Measurements from ENCODE around the gene OTOP3.

The OTOP3 gene

GRCh38 chr17:74947041-74947754, 11.5 kb downstream of the OTOP3 start:
- no peaks in the 10 kb centered on the region for H3K4me1 Mint-ChIP-seq
- H3K4me3 Mint-ChIP-seq, result no peak overlapping the region
- H3K27ac Mint-ChIP-seq, result no peak overlapping the region
- H3K9me3 Mint-ChIP-seq, result no peaks in the 10 kb centered on the region
- no peak for DNase-seq (ENCODE audit: low spot score in 2 of 2)
- no peaks in the 10 kb centered on the region for H3K36me3 Mint-ChIP-seq
- no peak for ATAC-seq

- H3K4me1 Mint-ChIP-seq, result no peaks in the 10 kb centered on the region
- H3K36me3 Mint-ChIP-seq, result no peaks in the 10 kb centered on the region
- ATAC-seq, result peak; percentile 16
- no peak overlapping the region for H3K27ac Mint-ChIP-seq
- H3K9me3 Mint-ChIP-seq, result no peaks in the 10 kb centered on the region
- H3K4me3 Mint-ChIP-seq, result no peak overlapping the region
- DNase-seq (ENCODE audit: low spot score in 2 of 2), result no peak
These were observed 13.9 kb downstream of the OTOP3 start for GRCh38 chr17:74949455-74950115.

DNA sequence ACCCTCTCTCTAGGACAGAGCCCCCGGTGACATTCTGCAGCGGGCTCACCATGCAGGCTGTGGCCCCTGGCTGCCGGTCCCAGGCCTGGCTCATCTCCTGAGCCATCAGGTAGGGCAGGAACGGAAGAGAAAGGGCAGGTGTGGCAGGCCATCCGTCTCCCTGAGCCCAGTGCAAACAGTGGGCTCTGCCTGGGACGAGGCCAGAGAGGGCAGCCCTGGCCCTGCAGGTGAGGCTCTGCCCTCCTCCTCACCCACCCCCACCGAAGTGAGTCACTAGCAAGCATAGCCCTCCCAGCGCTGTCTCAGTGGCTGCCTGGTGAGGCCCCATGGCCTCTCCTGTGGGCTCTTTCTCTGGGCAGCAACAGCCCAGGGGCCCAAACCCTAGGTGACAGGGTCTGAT, 14.5 kb downstream of the OTOP3 start:
- no peak for ATAC-seq
- Mint-ChIP-seq H3K36me3 (no peaks in the 10 kb centered on the region), H3K27ac (no peak overlapping the region), H3K4me1 (no peaks in the 10 kb centered on the region), H3K9me3 (no peaks in the 10 kb centered on the region), H3K4me3 (no peak overlapping the region)
- DNase-seq (ENCODE audit: low spot score in 2 of 2), result no peak

GRCh38 chr17:74951065-74951464, 15.4 kb downstream of the OTOP3 start:
- DNase-seq (ENCODE audit: low spot score in 2 of 2) (no peak), ATAC-seq (no peak)
- H3K4me3 Mint-ChIP-seq, result no peak overlapping the region
- H3K36me3 Mint-ChIP-seq, result no peaks in the 10 kb centered on the region
- no peaks in the 10 kb centered on the region for H3K9me3 Mint-ChIP-seq
- no peaks in the 10 kb centered on the region for H3K4me1 Mint-ChIP-seq
- H3K27ac Mint-ChIP-seq, result no peak overlapping the region

DNA sequence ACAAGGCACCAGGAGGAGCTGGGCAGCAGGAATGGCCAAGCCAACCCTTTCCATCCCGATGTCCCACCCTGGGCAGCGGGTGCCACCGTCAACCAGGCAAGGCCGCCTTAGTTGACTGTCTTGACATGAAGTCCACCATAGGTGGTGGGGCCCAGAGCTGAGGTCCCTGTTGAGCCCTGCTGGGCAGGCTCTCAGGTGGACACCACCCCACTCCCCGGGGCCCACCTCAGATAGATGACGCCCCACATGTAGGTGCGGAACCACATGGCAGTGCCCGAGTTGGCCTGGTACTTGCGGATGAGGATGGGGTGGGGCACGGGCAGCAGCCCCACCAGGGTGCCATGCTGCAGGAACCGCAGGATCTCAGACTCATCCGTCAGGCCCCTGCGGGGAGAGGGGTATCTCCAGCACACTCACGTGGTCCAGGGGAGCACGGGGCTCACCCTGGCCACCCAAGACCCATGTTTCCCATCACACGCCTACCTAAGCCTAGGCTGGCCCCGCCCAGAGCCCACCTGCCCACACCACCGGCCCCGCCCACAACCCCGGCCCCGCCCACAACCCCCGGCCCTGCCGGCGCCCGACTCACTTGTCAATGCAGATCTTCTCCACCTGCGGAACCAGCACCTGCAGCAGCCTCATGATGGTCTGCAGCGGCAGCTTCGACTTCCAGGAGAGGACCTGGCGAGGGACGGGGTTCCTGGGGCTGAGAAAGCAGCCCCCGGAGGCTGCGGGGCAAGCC, 16.2 kb downstream of the OTOP3 start:
- DNase-seq (ENCODE audit: low spot score in 2 of 2) (no peak), ATAC-seq (no peak)
- no peaks in the 10 kb centered on the region for H3K9me3 Mint-ChIP-seq
- no peaks in the 10 kb centered on the region for H3K4me1 Mint-ChIP-seq
- no peak overlapping the region for H3K4me3 Mint-ChIP-seq
- H3K36me3 Mint-ChIP-seq, result no peaks in the 10 kb centered on the region
- no peak overlapping the region for H3K27ac Mint-ChIP-seq

GRCh38 chr17:74952431-74953133, 16.9 kb downstream of the OTOP3 start:
- Mint-ChIP-seq H3K9me3 (no peaks in the 10 kb centered on the region), H3K4me3 (no peak overlapping the region), H3K36me3 (no peaks in the 10 kb centered on the region), H3K4me1 (no peaks in the 10 kb centered on the region), H3K27ac (no peak overlapping the region)
- no peak for ATAC-seq
- no peak for DNase-seq (ENCODE audit: low spot score in 2 of 2)

DNA sequence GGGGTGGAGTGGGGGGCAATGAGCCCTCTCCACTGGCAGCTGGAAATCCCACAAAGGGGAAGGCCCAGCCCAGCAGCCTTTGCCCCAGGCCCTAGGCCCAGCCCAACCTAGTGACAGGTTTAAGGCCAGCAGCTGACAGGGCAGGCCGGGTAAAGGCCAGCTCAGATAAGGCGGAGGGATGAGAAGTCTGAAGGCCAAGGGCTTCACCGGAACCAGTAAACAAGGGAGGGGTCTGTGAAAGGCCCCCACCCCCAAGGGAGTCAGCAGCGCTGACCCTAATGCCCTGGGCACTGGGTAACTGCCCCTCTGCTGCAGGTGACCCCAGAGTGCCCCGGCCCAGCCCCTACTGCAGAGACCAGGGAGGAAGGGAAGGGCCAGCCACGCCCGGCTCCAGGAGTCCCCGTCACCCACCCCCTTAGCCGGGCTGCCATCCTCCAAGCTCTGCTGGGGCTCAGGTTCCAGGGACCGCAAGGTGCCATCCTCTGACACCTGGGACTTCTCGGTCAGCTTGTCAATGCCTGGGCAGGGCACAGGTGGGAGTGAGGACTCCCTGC, 17.5 kb downstream of the OTOP3 start:
- Mint-ChIP-seq H3K4me1 (peaks cover 3% of the 10 kb centered on the region), H3K27ac (peak overlapping the region; percentile 68), H3K9me3 (no peaks in the 10 kb centered on the region), H3K36me3 (no peaks in the 10 kb centered on the region), H3K4me3 (no peak overlapping the region)
- DNase-seq (ENCODE audit: low spot score in 2 of 2), result no peak
- ATAC-seq, result no peak

- Mint-ChIP-seq H3K27ac (peak overlapping the region; percentile 68), H3K9me3 (no peaks in the 10 kb centered on the region), H3K36me3 (no peaks in the 10 kb centered on the region), H3K4me1 (peaks cover 4% of the 10 kb centered on the region), H3K4me3 (no peak overlapping the region)
- ATAC-seq (no peak), DNase-seq (ENCODE audit: low spot score in 2 of 2) (no peak)
These were observed 18.4 kb downstream of the OTOP3 start for GRCh38 chr17:74954115-74954514.

GRCh38 chr17:74954665-74955421, 19.1 kb downstream of the OTOP3 start:
- Mint-ChIP-seq H3K36me3 (no peaks in the 10 kb centered on the region), H3K4me3 (no peak overlapping the region), H3K27ac (peak overlapping the region; percentile 67), H3K4me1 (peaks cover 4% of the 10 kb centered on the region), H3K9me3 (no peaks in the 10 kb centered on the region)
- ATAC-seq, result no peak
- DNase-seq (ENCODE audit: low spot score in 2 of 2), result no peak

- Mint-ChIP-seq H3K36me3 (no peaks in the 10 kb centered on the region), H3K4me3 (no peak overlapping the region), H3K27ac (no peak overlapping the region), H3K4me1 (peaks cover 4% of the 10 kb centered on the region), H3K9me3 (no peaks in the 10 kb centered on the region)
- DNase-seq (ENCODE audit: low spot score in 2 of 2), result no peak
- no peak for ATAC-seq
These were observed 20.4 kb downstream of the OTOP3 start for GRCh38 chr17:74956093-74956492.

DNA sequence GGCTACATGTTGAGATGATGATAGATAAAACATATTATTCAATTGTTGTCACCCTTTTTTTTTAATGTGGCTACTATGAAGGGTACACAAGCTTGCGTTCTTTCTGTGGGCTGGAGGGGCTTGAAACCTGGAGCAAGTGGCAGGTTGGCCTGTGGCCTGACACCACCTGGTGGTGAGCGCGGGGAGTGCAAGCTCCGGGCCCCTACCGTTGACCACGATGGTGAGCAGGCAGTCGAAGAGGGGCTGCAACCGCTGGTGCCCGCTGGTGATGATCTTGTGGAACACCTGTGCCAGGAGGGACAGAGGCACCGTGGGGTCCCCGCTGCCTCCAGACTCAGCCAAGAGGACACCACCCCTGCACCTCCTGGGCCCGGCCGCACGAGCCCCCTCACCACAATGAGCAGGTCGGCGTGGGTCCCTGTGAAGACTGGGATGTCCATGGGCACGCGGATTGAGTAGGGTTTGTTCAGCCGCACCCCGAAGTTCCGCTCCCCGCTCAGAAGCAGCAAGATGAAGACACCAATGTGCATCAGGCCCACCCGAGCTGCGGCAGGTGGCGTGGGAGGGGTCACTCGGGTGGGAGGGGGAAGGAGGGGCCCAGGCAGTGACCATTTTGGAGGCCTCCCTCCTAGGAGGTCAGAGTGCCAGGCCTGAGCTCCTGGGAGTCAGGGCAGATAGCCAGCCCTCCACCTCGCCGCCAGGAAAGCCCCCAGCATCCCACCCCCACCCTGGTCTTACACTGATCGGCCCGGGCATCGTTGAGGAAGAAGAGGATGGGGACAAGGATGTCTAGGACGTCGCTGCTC, 22.4 kb downstream of the OTOP3 start:
- H3K9me3 Mint-ChIP-seq, result no peaks in the 10 kb centered on the region
- H3K4me3 Mint-ChIP-seq, result no peak overlapping the region
- peaks cover 9% of the 10 kb centered on the region for H3K4me1 Mint-ChIP-seq
- no peak overlapping the region for H3K27ac Mint-ChIP-seq
- ATAC-seq (peak; percentile 58), DNase-seq (ENCODE audit: low spot score in 2 of 2) (peak; percentile 87 to 93)
- no peaks in the 10 kb centered on the region for H3K36me3 Mint-ChIP-seq

- H3K4me3 Mint-ChIP-seq, result no peak overlapping the region
- H3K4me1 Mint-ChIP-seq, result peaks cover 9% of the 10 kb centered on the region
- no peak for DNase-seq (ENCODE audit: low spot score in 2 of 2)
- H3K9me3 Mint-ChIP-seq, result no peaks in the 10 kb centered on the region
- H3K27ac Mint-ChIP-seq, result peak overlapping the region; percentile 18
- no peak for ATAC-seq
- no peaks in the 10 kb centered on the region for H3K36me3 Mint-ChIP-seq
These were observed 24.3 kb downstream of the OTOP3 start for GRCh38 chr17:74959826-74960515.

GRCh38 chr17:74960570-74961342, 25.1 kb downstream of the OTOP3 start:
- ATAC-seq (peak; percentile 55), DNase-seq (ENCODE audit: low spot score in 2 of 2) (no peak)
- Mint-ChIP-seq H3K4me1 (peaks cover 9% of the 10 kb centered on the region), H3K36me3 (no peaks in the 10 kb centered on the region), H3K9me3 (no peaks in the 10 kb centered on the region), H3K4me3 (no peak overlapping the region), H3K27ac (no peak overlapping the region)
